Urinary bladder (tissue), 4 donors: ENCODE results near the gene SCGB3A2. TPM values are rescaled to one million over a fixed set of nuclear protein-coding genes. Genes with fewer than 3 reads are reported as not detected.

Experiments
- DNase-seq: peaks from one replicate; pipeline ENCODE4 v3.0.0-alpha.2; 2015; ENCODE audit errors: extremely low spot score
- H3K27ac ChIP-seq: one replicate; pipeline ENCODE4 v1.5.1; 2013; ENCODE audit warnings: low read depth, mild to moderate bottlenecking, moderate library complexity
- H3K36me3 ChIP-seq: one replicate; pipeline ENCODE4 v1.6.1; 2013; ENCODE audit warnings: mild to moderate bottlenecking, moderate library complexity; ENCODE audit not compliant: insufficient read depth
- H3K4me1 ChIP-seq: one replicate; pipeline ENCODE4 v1.6.1; 2013; ENCODE audit warnings: mild to moderate bottlenecking, moderate library complexity; ENCODE audit not compliant: insufficient read depth
- H3K4me3 ChIP-seq: one replicate; pipeline ENCODE4 v1.5.1; 2013; ENCODE audit warnings: low read depth, low read length
- WGBS: extraction: QIAGEN DNeasy Blood & Tissue Kit; methylation state at CpG from one replicate; pipeline ENCODE4 v1.1.7; 2013; 5-methylcytosine and 5-hydroxymethylcytosine counted together
- polyA plus RNA-seq: library from polyadenylated mRNA; stranded (reverse); fragments of 200-250 nt; gene quantifications from one replicate; pipeline ENCODE4 v1.2.3, GENCODE V29; 2013
- total RNA-seq: library from RNA; depleted of rRNA; stranded (reverse); fragments of >200 nt; gene quantifications from one replicate; pipeline ENCODE4 v1.2.3, GENCODE V29; 2014
- donor health status: healthy with polysubstance abuse.
- donor health status: healthy.

The SCGB3A2 gene
- not detected for total RNA-seq
- not detected for polyA plus RNA-seq

- no peak for DNase-seq
- no peaks in the 10 kb centered on the region for H3K36me3 ChIP-seq
- 66% methylated on average over 2 of the region's 2 CpGs for WGBS
- H3K4me1 ChIP-seq, result no peaks in the 10 kb centered on the region
- no peak within 1 kb of the TSS for H3K4me3 ChIP-seq
- no peak within 1 kb of the TSS for H3K27ac ChIP-seq
These were observed at the start of gene SCGB3A2 for GRCh38 chr5:147878066-147878759. TSS of gene SCGB3A2 (plus strand) at chr5:147878711. CDS start at chr5:147878804, 93 bp downstream.

GRCh38 chr5:147830035-147830434 lies 48.5 kb upstream of the SCGB3A2 start:
- Histone ChIP-seq H3K4me1 (no peaks in the 10 kb centered on the region), H3K4me3 (no peak overlapping the region), H3K36me3 (peaks cover 2% of the 10 kb centered on the region), H3K27ac (no peak overlapping the region)
- DNase-seq, result no peak

GRCh38 chr5:147831465-147831864 lies 47.0 kb upstream of the SCGB3A2 start, which contains the start of gene SPINK1:
TSS of gene SPINK1 (minus strand) at chr5:147831671. CDS start at chr5:147831577, 94 bp downstream.
- Histone ChIP-seq H3K4me1 (no peaks in the 10 kb centered on the region), H3K27ac (no peak within 1 kb of the TSS), H3K4me3 (no peak within 1 kb of the TSS), H3K36me3 (peaks cover 2% of the 10 kb centered on the region)
- DNase-seq, result no peak
- 81% methylated on average over 3 of the region's 3 CpGs for WGBS

- Histone ChIP-seq H3K4me3 (no peak overlapping the region), H3K4me1 (no peaks in the 10 kb centered on the region), H3K27ac (no peak overlapping the region), H3K36me3 (peaks cover 2% of the 10 kb centered on the region)
- no peak for DNase-seq
- 49% methylated on average over 1 of the region's 1 CpG for WGBS
These were observed 46.0 kb upstream of the SCGB3A2 start for GRCh38 chr5:147832541-147832940.

- Histone ChIP-seq H3K27ac (no peak overlapping the region), H3K36me3 (no peaks in the 10 kb centered on the region), H3K4me1 (no peaks in the 10 kb centered on the region), H3K4me3 (no peak overlapping the region)
- no peak for DNase-seq
- 52% methylated on average over 2 of the region's 2 CpGs for WGBS
These were observed 43.1 kb upstream of the SCGB3A2 start for GRCh38 chr5:147835386-147835798.

- no peak overlapping the region for H3K4me3 ChIP-seq
- WGBS, result 79% methylated on average over 3 of the region's 3 CpGs
- no peak for DNase-seq
- no peaks in the 10 kb centered on the region for H3K4me1 ChIP-seq
- no peak overlapping the region for H3K27ac ChIP-seq
- no peaks in the 10 kb centered on the region for H3K36me3 ChIP-seq
These were observed 42.1 kb upstream of the SCGB3A2 start for GRCh38 chr5:147836439-147836838.

- Histone ChIP-seq H3K4me1 (no peaks in the 10 kb centered on the region), H3K4me3 (no peak overlapping the region), H3K27ac (no peak overlapping the region), H3K36me3 (no peaks in the 10 kb centered on the region)
- no peak for DNase-seq
- WGBS, result 65% methylated on average over 2 of the region's 2 CpGs
These were observed 35.6 kb upstream of the SCGB3A2 start for GRCh38 chr5:147842869-147843268.

- WGBS, result 44% methylated on average over 3 of the region's 3 CpGs
- H3K27ac ChIP-seq, result no peak overlapping the region
- H3K4me1 ChIP-seq, result no peaks in the 10 kb centered on the region
- H3K4me3 ChIP-seq, result no peak overlapping the region
- DNase-seq, result no peak
- H3K36me3 ChIP-seq, result no peaks in the 10 kb centered on the region
These were observed 33.7 kb upstream of the SCGB3A2 start for GRCh38 chr5:147844846-147845245.

GRCh38 chr5:147845618-147846017 lies 32.9 kb upstream of the SCGB3A2 start:
- H3K36me3 ChIP-seq, result no peaks in the 10 kb centered on the region
- H3K27ac ChIP-seq, result no peak overlapping the region
- H3K4me3 ChIP-seq, result no peak overlapping the region
- DNase-seq, result no peak
- no peaks in the 10 kb centered on the region for H3K4me1 ChIP-seq
- 85% methylated on average over 4 of the region's 4 CpGs for WGBS

GRCh38 chr5:147849226-147849625 lies 29.3 kb upstream of the SCGB3A2 start:
- no peak overlapping the region for H3K4me3 ChIP-seq
- H3K27ac ChIP-seq, result no peak overlapping the region
- WGBS, result 52% methylated on average over 2 of the region's 2 CpGs
- H3K36me3 ChIP-seq, result no peaks in the 10 kb centered on the region
- DNase-seq, result no peak
- no peaks in the 10 kb centered on the region for H3K4me1 ChIP-seq

- Histone ChIP-seq H3K27ac (no peak overlapping the region), H3K4me3 (no peak overlapping the region), H3K36me3 (no peaks in the 10 kb centered on the region), H3K4me1 (no peaks in the 10 kb centered on the region)
- no peak for DNase-seq
- WGBS, result 95% methylated on average over 3 of the region's 3 CpGs
These were observed 26.9 kb upstream of the SCGB3A2 start for GRCh38 chr5:147851578-147851977.

GRCh38 chr5:147852365-147852764 lies 26.1 kb upstream of the SCGB3A2 start:
- Histone ChIP-seq H3K27ac (no peak overlapping the region), H3K36me3 (no peaks in the 10 kb centered on the region), H3K4me1 (no peaks in the 10 kb centered on the region), H3K4me3 (no peak overlapping the region)
- WGBS, result 63% methylated on average over 3 of the region's 3 CpGs
- DNase-seq, result no peak

- Histone ChIP-seq H3K4me3 (no peak overlapping the region), H3K27ac (no peak overlapping the region), H3K36me3 (no peaks in the 10 kb centered on the region), H3K4me1 (no peaks in the 10 kb centered on the region)
- no peak for DNase-seq
- WGBS, result 67% methylated on average over 3 of the region's 3 CpGs
These were observed 25.0 kb upstream of the SCGB3A2 start for GRCh38 chr5:147853372-147853987.

- no peaks in the 10 kb centered on the region for H3K4me1 ChIP-seq
- H3K4me3 ChIP-seq, result no peak overlapping the region
- DNase-seq, result no peak
- H3K27ac ChIP-seq, result no peak overlapping the region
- 71% methylated on average over 3 of the region's 3 CpGs for WGBS
- no peaks in the 10 kb centered on the region for H3K36me3 ChIP-seq
These were observed 24.2 kb upstream of the SCGB3A2 start for GRCh38 chr5:147854331-147854730.
